ENCODE data around the gene SLC38A9.

SLC38A9 gene

DNA sequence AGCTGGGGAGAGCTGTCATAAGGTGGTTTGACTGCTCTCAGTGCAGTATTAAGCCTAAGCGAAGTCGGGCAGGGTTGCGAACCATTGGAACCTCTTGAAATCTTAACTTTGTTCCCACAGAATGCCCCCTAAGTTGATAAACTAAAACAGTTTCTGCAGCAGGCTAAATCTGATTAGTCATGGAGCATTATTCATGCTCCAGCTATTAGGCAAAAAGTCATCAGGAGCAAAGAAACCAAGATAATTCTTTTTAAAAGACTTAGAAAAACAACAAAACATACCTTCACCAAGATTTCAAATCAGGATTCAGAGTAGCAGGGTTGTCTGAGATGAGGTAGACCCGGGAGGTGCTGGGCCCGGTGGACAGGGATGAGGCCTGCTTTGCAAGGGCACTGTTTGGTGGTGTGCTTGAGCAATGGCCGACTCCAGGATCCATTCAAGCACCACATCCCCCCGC, 107.5 kb downstream of the SLC38A9 start:
- Histone ChIP-seq H3K27ac (no peak overlapping the region), H3K4me1 (peaks cover 16% of the 10 kb centered on the region), H3K79me2 (no peaks in the 10 kb centered on the region), H3K36me3 (ENCODE audit: control insufficient read depth, insufficient read depth, low read length) (no peaks in the 10 kb centered on the region), H3K27me3 (ENCODE audit: control insufficient read depth, insufficient read depth, low read length) (no peaks in the 10 kb centered on the region), H3K9me3 (ENCODE audit: control insufficient read depth, low read length) (no peaks in the 10 kb centered on the region), H2AFZ (no peak overlapping the region), H3K9ac (no peak overlapping the region), H3K4me3 (ENCODE audit: low read depth, low read length) (no peak overlapping the region), H3K4me2 (ENCODE audit: low read length) (no peak overlapping the region)
- TF ChIP-seq, protein P1, sequence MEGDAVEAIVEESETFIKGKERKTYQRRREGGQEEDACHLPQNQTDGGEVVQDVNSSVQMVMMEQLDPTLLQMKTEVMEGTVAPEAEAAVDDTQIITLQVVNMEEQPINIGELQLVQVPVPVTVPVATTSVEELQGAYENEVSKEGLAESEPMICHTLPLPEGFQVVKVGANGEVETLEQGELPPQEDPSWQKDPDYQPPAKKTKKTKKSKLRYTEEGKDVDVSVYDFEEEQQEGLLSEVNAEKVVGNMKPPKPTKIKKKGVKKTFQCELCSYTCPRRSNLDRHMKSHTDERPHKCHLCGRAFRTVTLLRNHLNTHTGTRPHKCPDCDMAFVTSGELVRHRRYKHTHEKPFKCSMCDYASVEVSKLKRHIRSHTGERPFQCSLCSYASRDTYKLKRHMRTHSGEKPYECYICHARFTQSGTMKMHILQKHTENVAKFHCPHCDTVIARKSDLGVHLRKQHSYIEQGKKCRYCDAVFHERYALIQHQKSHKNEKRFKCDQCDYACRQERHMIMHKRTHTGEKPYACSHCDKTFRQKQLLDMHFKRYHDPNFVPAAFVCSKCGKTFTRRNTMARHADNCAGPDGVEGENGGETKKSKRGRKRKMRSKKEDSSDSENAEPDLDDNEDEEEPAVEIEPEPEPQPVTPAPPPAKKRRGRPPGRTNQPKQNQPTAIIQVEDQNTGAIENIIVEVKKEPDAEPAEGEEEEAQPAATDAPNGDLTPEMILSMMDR (IDR thresholded peaks at IDR 0.05): no peak

DNA sequence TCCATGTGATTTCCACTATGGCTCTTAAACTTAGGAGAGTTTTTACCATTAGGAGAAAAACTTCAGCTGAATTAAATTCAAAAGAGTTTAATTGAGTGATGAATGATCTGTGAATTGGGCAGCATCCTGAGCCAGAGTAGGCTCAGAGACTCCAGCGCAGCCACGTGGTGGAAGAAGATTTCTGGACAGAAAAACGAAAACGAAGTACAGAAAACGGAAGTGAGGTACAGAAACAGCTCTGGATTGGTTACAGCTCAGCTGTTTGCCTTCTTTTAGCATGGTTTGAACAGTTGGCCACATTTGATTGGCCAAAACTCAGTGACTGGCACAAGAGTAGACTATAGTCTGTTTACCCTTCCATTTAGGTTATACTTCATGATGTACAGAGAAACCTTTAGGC, 108.2 kb downstream of the SLC38A9 start:
- H3K4me1 ChIP-seq: peaks cover 16% of the 10 kb centered on the region
- H3K36me3 ChIP-seq (ENCODE audit: control insufficient read depth, insufficient read depth, low read length): no peaks in the 10 kb centered on the region
- TF ChIP-seq, protein P1 (IDR thresholded peaks at IDR 0.05): no peak
- no peaks in the 10 kb centered on the region for H3K79me2 ChIP-seq
- H3K27ac ChIP-seq: no peak overlapping the region
- no peak overlapping the region for H3K4me2 ChIP-seq (ENCODE audit: low read length)
- H3K4me3 ChIP-seq (ENCODE audit: low read depth, low read length): no peak overlapping the region
- H3K9me3 ChIP-seq (ENCODE audit: control insufficient read depth, low read length): no peaks in the 10 kb centered on the region
- no peak overlapping the region for H3K9ac ChIP-seq
- H2AFZ ChIP-seq: peak overlapping the region; percentile 1
- H3K27me3 ChIP-seq (ENCODE audit: control insufficient read depth, insufficient read depth, low read length): no peaks in the 10 kb centered on the region

DNA sequence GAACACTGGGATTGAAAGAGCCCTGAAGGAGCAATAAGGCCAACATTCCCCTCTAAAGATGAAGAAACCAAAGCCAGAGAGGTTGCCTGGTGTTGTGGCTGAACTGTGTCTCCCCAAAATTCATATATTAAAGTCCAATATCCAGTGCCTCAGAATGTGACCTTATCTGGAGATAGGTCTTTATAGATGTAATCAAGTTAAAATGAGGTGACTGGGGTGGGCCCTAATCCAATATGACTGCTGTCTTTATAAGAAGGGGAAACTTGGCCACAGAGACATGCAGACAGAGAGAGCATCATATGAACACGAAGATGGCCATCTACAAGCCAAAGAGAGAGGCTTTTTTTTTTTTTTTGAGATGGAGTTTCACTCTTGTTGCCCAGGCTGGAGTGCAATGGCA, 110.5 kb downstream of the SLC38A9 start:
- Histone ChIP-seq H3K9ac (no peak overlapping the region), H2AFZ (peak overlapping the region; percentile 71), H3K27ac (peak overlapping the region; percentile 80)

DNA sequence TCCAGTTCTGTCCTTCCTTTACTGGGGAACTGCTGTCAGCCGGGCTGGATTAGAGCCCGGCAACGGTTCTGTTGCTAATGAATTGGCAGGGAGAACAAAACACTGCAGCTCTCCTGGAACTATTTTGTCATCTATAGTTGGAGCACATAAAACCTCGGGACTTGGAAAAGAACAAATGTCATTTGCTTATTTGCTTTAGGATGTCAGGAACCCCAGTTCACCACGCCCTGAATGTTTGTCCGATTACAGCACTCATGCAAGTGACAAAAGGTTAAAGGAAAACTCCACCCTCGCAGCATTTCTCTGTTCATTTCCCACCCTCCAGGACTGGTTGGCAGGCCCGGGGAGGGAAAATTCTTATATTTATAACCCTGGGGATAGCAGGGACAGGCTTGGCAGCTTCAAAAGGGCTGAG, 110.9 kb downstream of the SLC38A9 start:
- Histone ChIP-seq H3K4me3 (ENCODE audit: low read depth, low read length) (peak overlapping the region; percentile 17), H3K27me3 (ENCODE audit: control insufficient read depth, insufficient read depth, low read length) (no peaks in the 10 kb centered on the region), H3K27ac (peak overlapping the region; percentile 80), H3K4me1 (peaks cover 22% of the 10 kb centered on the region), H3K36me3 (ENCODE audit: control insufficient read depth, insufficient read depth, low read length) (no peaks in the 10 kb centered on the region), H3K79me2 (no peaks in the 10 kb centered on the region), H3K9me3 (ENCODE audit: control insufficient read depth, low read length) (no peaks in the 10 kb centered on the region), H3K4me2 (ENCODE audit: low read length) (peak overlapping the region; percentile 51), H3K9ac (no peak overlapping the region), H2AFZ (peak overlapping the region; percentile 71)
- TF ChIP-seq, protein P1 (IDR thresholded peaks at IDR 0.05): no peak

More for the DNA sequence above, 110.5 kb downstream of the SLC38A9 start:
- Histone ChIP-seq H3K36me3 (ENCODE audit: control insufficient read depth, insufficient read depth, low read length) (no peaks in the 10 kb centered on the region), H3K9me3 (ENCODE audit: control insufficient read depth, low read length) (no peaks in the 10 kb centered on the region), H3K79me2 (no peaks in the 10 kb centered on the region), H3K27me3 (ENCODE audit: control insufficient read depth, insufficient read depth, low read length) (no peaks in the 10 kb centered on the region), H3K4me3 (ENCODE audit: low read depth, low read length) (no peak overlapping the region), H3K4me1 (peaks cover 22% of the 10 kb centered on the region), H3K4me2 (ENCODE audit: low read length) (peak overlapping the region; percentile 51)
- TF ChIP-seq, protein P1 (IDR thresholded peaks at IDR 0.05): no peak

GRCh38 chr5:55600497-55601203, 111.5 kb downstream of the SLC38A9 start:
- H3K27me3 ChIP-seq (ENCODE audit: control insufficient read depth, insufficient read depth, low read length): no peaks in the 10 kb centered on the region
- H2AFZ ChIP-seq: peak overlapping the region; percentile 50
- no peaks in the 10 kb centered on the region for H3K9me3 ChIP-seq (ENCODE audit: control insufficient read depth, low read length)
- peaks cover 22% of the 10 kb centered on the region for H3K4me1 ChIP-seq
- TF ChIP-seq, protein P1 (IDR thresholded peaks at IDR 0.05): no peak
- no peak overlapping the region for H3K9ac ChIP-seq
- H3K4me2 ChIP-seq (ENCODE audit: low read length): peak overlapping the region; percentile 51
- peak overlapping the region; percentile 17 for H3K4me3 ChIP-seq (ENCODE audit: low read depth, low read length)
- peak overlapping the region; percentile 80 for H3K27ac ChIP-seq
- H3K36me3 ChIP-seq (ENCODE audit: control insufficient read depth, insufficient read depth, low read length): no peaks in the 10 kb centered on the region
- H3K79me2 ChIP-seq: no peaks in the 10 kb centered on the region

All from parathyroid adenoma (tissue), 2 donors.